IPS-20b (cell line): ENCODE results near the gene NME3.

Source experiments
- H3K27ac ChIP-seq: one replicate; pipeline ENCODE4 v1.5.1; 2013; ENCODE audit warnings: low read length
- H3K27me3 ChIP-seq: 2 replicates; pipeline ENCODE4 v1.6.1; 2013; ENCODE audit warnings: mild to moderate bottlenecking, low read length, inconsistent platforms; ENCODE audit not compliant: insufficient read depth
- H3K36me3 ChIP-seq: 2 replicates; pipeline ENCODE4 v1.6.1; 2013; ENCODE audit warnings: low read depth, mild to moderate bottlenecking, inconsistent platforms, low read length, moderate library complexity; ENCODE audit not compliant: insufficient read depth
- H3K4me1 ChIP-seq: 2 replicates; pipeline ENCODE4 v1.6.1; 2013; ENCODE audit warnings: mild to moderate bottlenecking, control low read depth, inconsistent platforms, low read length, moderate library complexity; ENCODE audit not compliant: insufficient read depth
- H3K4me3 ChIP-seq: 2 replicates; pipeline ENCODE4 v1.5.1; 2013; ENCODE audit warnings: mild to moderate bottlenecking, low read length, inconsistent platforms
- H3K9ac ChIP-seq: 2 replicates; pipeline ENCODE4 v1.6.1; 2013; ENCODE audit warnings: low read depth, mild to moderate bottlenecking, inconsistent platforms, low read length, moderate library complexity
- H3K9me3 ChIP-seq: 2 replicates; pipeline ENCODE4 v1.6.1; 2013; ENCODE audit warnings: mild to moderate bottlenecking, low read depth, low read length, inconsistent platforms; ENCODE audit not compliant: insufficient read depth

Gene NME3

GRCh38 chr16:1765826-1766225, 5.5 kb downstream of the NME3 start:
- no peaks in the 10 kb centered on the region for H3K9me3 ChIP-seq
- H3K4me1 ChIP-seq, result peaks cover 4% of the 10 kb centered on the region; the same call in 1 of the 2 replicates
- H3K27ac ChIP-seq, result no peak overlapping the region
- H3K27me3 ChIP-seq, result no peaks in the 10 kb centered on the region
- H3K36me3 ChIP-seq, result peaks cover 17% of the 10 kb centered on the region; the same call in 1 of the 2 replicates
- H3K9ac ChIP-seq, result no peak overlapping the region
- H3K4me3 ChIP-seq, result no peak overlapping the region

- no peaks in the 10 kb centered on the region for H3K27me3 ChIP-seq
- no peaks in the 10 kb centered on the region for H3K9me3 ChIP-seq
- H3K27ac ChIP-seq, result no peak overlapping the region
- peaks cover 17% of the 10 kb centered on the region; the same call in 1 of the 2 replicates for H3K36me3 ChIP-seq
- H3K9ac ChIP-seq, result no peak overlapping the region
- peaks cover 4% of the 10 kb centered on the region; the same call in 1 of the 2 replicates for H3K4me1 ChIP-seq
- H3K4me3 ChIP-seq, result no peak overlapping the region
Measured at GRCh38 chr16:1764971-1765370, 6.4 kb downstream of the NME3 start.

- Histone ChIP-seq H3K9ac (no peak overlapping the region; the same call in 1 of the 2 replicates), H3K27me3 (no peaks in the 10 kb centered on the region), H3K4me1 (peaks cover 4% of the 10 kb centered on the region; the same call in 1 of the 2 replicates), H3K4me3 (peak overlapping the region; percentile 54), H3K9me3 (no peaks in the 10 kb centered on the region), H3K27ac (no peak overlapping the region), H3K36me3 (peaks cover 17% of the 10 kb centered on the region; the same call in 1 of the 2 replicates)
Measured at GRCh38 chr16:1763521-1764511, 7.5 kb downstream of the NME3 start.

- Histone ChIP-seq H3K4me1 (peaks cover 4% of the 10 kb centered on the region; the same call in 1 of the 2 replicates), H3K36me3 (peaks cover 17% of the 10 kb centered on the region; the same call in 1 of the 2 replicates), H3K4me3 (no peak overlapping the region), H3K9me3 (no peaks in the 10 kb centered on the region), H3K9ac (no peak overlapping the region), H3K27me3 (no peaks in the 10 kb centered on the region), H3K27ac (no peak overlapping the region)
Measured at GRCh38 chr16:1762879-1763520, 8.3 kb downstream of the NME3 start.

- Histone ChIP-seq H3K4me3 (no peak overlapping the region), H3K27me3 (no peaks in the 10 kb centered on the region), H3K9me3 (no peaks in the 10 kb centered on the region), H3K4me1 (peaks cover 4% of the 10 kb centered on the region; the same call in 1 of the 2 replicates), H3K27ac (no peak overlapping the region), H3K9ac (no peak overlapping the region), H3K36me3 (0 out of 2 replicates have a peak, but pooled peaks cover 11% of the 10 kb centered on the region)
Measured at GRCh38 chr16:1762196-1762878, 9.0 kb downstream of the NME3 start.

- no peak overlapping the region for H3K9ac ChIP-seq
- no peak overlapping the region for H3K27ac ChIP-seq
- H3K4me3 ChIP-seq, result no peak overlapping the region
- H3K9me3 ChIP-seq, result no peaks in the 10 kb centered on the region
- H3K4me1 ChIP-seq, result peaks cover 4% of the 10 kb centered on the region; the same call in 1 of the 2 replicates
- no peaks in the 10 kb centered on the region for H3K27me3 ChIP-seq
- H3K36me3 ChIP-seq, result 0 out of 2 replicates have a peak, but pooled peaks cover 6% of the 10 kb centered on the region
Measured at GRCh38 chr16:1761751-1762150, 9.6 kb downstream of the NME3 start.

GRCh38 chr16:1760911-1761310, 10.4 kb downstream of the NME3 start:
- Histone ChIP-seq H3K4me1 (peaks cover 4% of the 10 kb centered on the region; the same call in 1 of the 2 replicates), H3K27ac (no peak overlapping the region), H3K27me3 (no peaks in the 10 kb centered on the region), H3K9ac (no peak overlapping the region), H3K36me3 (0 out of 2 replicates have a peak, but pooled peaks cover 6% of the 10 kb centered on the region), H3K9me3 (no peaks in the 10 kb centered on the region), H3K4me3 (no peak overlapping the region)

GRCh38 chr16:1759511-1759910, 11.8 kb downstream of the NME3 start:
- peaks cover 4% of the 10 kb centered on the region; the same call in 1 of the 2 replicates for H3K4me1 ChIP-seq
- no peak overlapping the region for H3K4me3 ChIP-seq
- no peaks in the 10 kb centered on the region for H3K27me3 ChIP-seq
- H3K27ac ChIP-seq, result no peak overlapping the region
- no peaks in the 10 kb centered on the region for H3K36me3 ChIP-seq
- no peak overlapping the region for H3K9ac ChIP-seq
- H3K9me3 ChIP-seq, result no peaks in the 10 kb centered on the region

- H3K27ac ChIP-seq, result no peak overlapping the region
- no peak overlapping the region for H3K4me3 ChIP-seq
- no peaks in the 10 kb centered on the region for H3K27me3 ChIP-seq
- H3K4me1 ChIP-seq, result no peaks in the 10 kb centered on the region
- H3K36me3 ChIP-seq, result no peaks in the 10 kb centered on the region
- no peaks in the 10 kb centered on the region for H3K9me3 ChIP-seq
- no peak overlapping the region for H3K9ac ChIP-seq
Measured at GRCh38 chr16:1758923-1759322, 12.4 kb downstream of the NME3 start.

GRCh38 chr16:1757714-1758461, 13.5 kb downstream of the NME3 start:
- no peak overlapping the region for H3K4me3 ChIP-seq
- no peak overlapping the region for H3K9ac ChIP-seq
- no peaks in the 10 kb centered on the region for H3K9me3 ChIP-seq
- no peaks in the 10 kb centered on the region for H3K27me3 ChIP-seq
- no peaks in the 10 kb centered on the region for H3K4me1 ChIP-seq
- no peak overlapping the region for H3K27ac ChIP-seq
- H3K36me3 ChIP-seq, result no peaks in the 10 kb centered on the region

- H3K27ac ChIP-seq, result no peak overlapping the region
- no peaks in the 10 kb centered on the region for H3K9me3 ChIP-seq
- no peak overlapping the region for H3K9ac ChIP-seq
- no peak overlapping the region for H3K4me3 ChIP-seq
- no peaks in the 10 kb centered on the region for H3K4me1 ChIP-seq
- no peaks in the 10 kb centered on the region for H3K27me3 ChIP-seq
- H3K36me3 ChIP-seq, result peaks cover 13% of the 10 kb centered on the region; the same call in 1 of the 2 replicates
Measured at GRCh38 chr16:1754204-1754603, 17.1 kb downstream of the NME3 start.
